ENCODE results near the gene FAM114A1. TPM values are rescaled to one million over a fixed set of nuclear protein-coding genes. Genes with fewer than 3 reads are reported as not detected.

FAM114A1 gene
- total and polyA plus RNA-seq, 5 donors = 13.9 to 48.2 (median 34.9) TPM

- no peak for ATAC-seq
- DNase-seq = no peak
- Histone ChIP-seq H3K27ac (ENCODE audit: low read length) (no peak overlapping the region), H3K4me3 (ENCODE audit: low read length) (no peak overlapping the region), H3K27me3 (ENCODE audit: control insufficient read depth, insufficient read depth) (no peaks in the 10 kb centered on the region), H3K4me1 (ENCODE audit: control insufficient read depth, insufficient read depth, low read length) (peaks cover 7% of the 10 kb centered on the region), H3K9me3 (ENCODE audit: control insufficient read depth, low read length) (no peaks in the 10 kb centered on the region)
- intact Hi-C loops (cut with DNase I) = no loop called here
- WGBS = 67% methylated on average over 5 of the region's 5 CpGs
Measured at GRCh38 chr4:38873290-38873944, 5.8 kb downstream of the FAM114A1 start.

GRCh38 chr4:38876636-38877035 is 9.0 kb downstream of the FAM114A1 start:
- intact Hi-C loops (cut with DNase I) = no loop called here
- H3K27ac ChIP-seq (ENCODE audit: low read length) = no peak overlapping the region
- H3K4me1 ChIP-seq (ENCODE audit: control insufficient read depth, insufficient read depth, low read length) = no peaks in the 10 kb centered on the region
- DNase-seq (no peak), ATAC-seq (peak in 1 of 2 donors; percentile 52)
- H3K27me3 ChIP-seq (ENCODE audit: control insufficient read depth, insufficient read depth) = no peaks in the 10 kb centered on the region
- H3K9me3 ChIP-seq (ENCODE audit: control insufficient read depth, low read length) = no peaks in the 10 kb centered on the region
- 60% methylated on average over 2 of the region's 2 CpGs for WGBS
- H3K4me3 ChIP-seq (ENCODE audit: low read length) = no peak overlapping the region

GRCh38 chr4:38884254-38884653 is 16.6 kb downstream of the FAM114A1 start:
- DNase-seq = no peak
- Histone ChIP-seq H3K27ac (ENCODE audit: low read length) (no peak overlapping the region), H3K4me1 (ENCODE audit: control insufficient read depth, insufficient read depth, low read length) (no peaks in the 10 kb centered on the region), H3K9me3 (ENCODE audit: control insufficient read depth, low read length) (no peaks in the 10 kb centered on the region), H3K4me3 (ENCODE audit: low read length) (no peak overlapping the region), H3K27me3 (ENCODE audit: control insufficient read depth, insufficient read depth) (no peaks in the 10 kb centered on the region)
- 97% methylated on average over 4 of the region's 4 CpGs for WGBS
- intact Hi-C loops (cut with DNase I) = no loop called here
- no peak for ATAC-seq

- Histone ChIP-seq H3K27ac (ENCODE audit: low read length) (no peak overlapping the region), H3K4me1 (ENCODE audit: control insufficient read depth, insufficient read depth, low read length) (no peaks in the 10 kb centered on the region), H3K4me3 (ENCODE audit: low read length) (no peak overlapping the region), H3K9me3 (ENCODE audit: control insufficient read depth, low read length) (no peaks in the 10 kb centered on the region), H3K27me3 (ENCODE audit: control insufficient read depth, insufficient read depth) (no peaks in the 10 kb centered on the region)
- ATAC-seq (peak in 1 of 2 donors; percentile 48), DNase-seq (no peak)
- intact Hi-C loops (cut with DNase I) = no loop called here
- WGBS = 86% methylated on average over 1 of the region's 1 CpG
Measured at GRCh38 chr4:38889143-38889542, 21.5 kb downstream of the FAM114A1 start.

GRCh38 chr4:38891051-38891983 is 23.7 kb downstream of the FAM114A1 start:
- H3K4me3 ChIP-seq (ENCODE audit: low read length) = no peak overlapping the region
- 87% methylated on average over 10 of the region's 10 CpGs for WGBS
- intact Hi-C loops (cut with DNase I) = loop anchor here in 1 of 4 donors (10.0 kb wide), 1 partner anchor 243 kb away; no protein-coding TSS in a partner anchor
- no peaks in the 10 kb centered on the region for H3K9me3 ChIP-seq (ENCODE audit: control insufficient read depth, low read length)
- H3K27me3 ChIP-seq (ENCODE audit: control insufficient read depth, insufficient read depth) = no peaks in the 10 kb centered on the region
- DNase-seq (no peak), ATAC-seq (no peak)
- H3K4me1 ChIP-seq (ENCODE audit: control insufficient read depth, insufficient read depth, low read length) = no peaks in the 10 kb centered on the region
- no peak overlapping the region for H3K27ac ChIP-seq (ENCODE audit: low read length)

GRCh38 chr4:38894322-38894982 is 26.8 kb downstream of the FAM114A1 start:
- 89% methylated on average over 7 of the region's 7 CpGs for WGBS
- intact Hi-C loops (cut with DNase I) = loop anchor here in 1 of 4 donors (10.0 kb wide), 1 partner anchor 240 kb away; no protein-coding TSS in a partner anchor

GRCh38 chr4:38896940-38897339 is 29.3 kb downstream of the FAM114A1 start:
- ATAC-seq = no peak
- Histone ChIP-seq H3K4me1 (ENCODE audit: control insufficient read depth, insufficient read depth, low read length) (no peaks in the 10 kb centered on the region), H3K4me3 (ENCODE audit: low read length) (no peak overlapping the region), H3K9me3 (ENCODE audit: control insufficient read depth, low read length) (no peaks in the 10 kb centered on the region), H3K27ac (ENCODE audit: low read length) (no peak overlapping the region), H3K27me3 (ENCODE audit: control insufficient read depth, insufficient read depth) (no peaks in the 10 kb centered on the region)
- intact Hi-C loops (cut with DNase I) = loop anchor here in 1 of 4 donors (10.0 kb wide), 1 partner anchor 238 kb away; no protein-coding TSS in a partner anchor
- WGBS = 57% methylated on average over 1 of the region's 1 CpG
- no peak for DNase-seq

More at GRCh38 chr4:38894322-38894982, 26.8 kb downstream of the FAM114A1 start:
- ATAC-seq = no peak
- Histone ChIP-seq H3K4me3 (ENCODE audit: low read length) (no peak overlapping the region), H3K9me3 (ENCODE audit: control insufficient read depth, low read length) (no peaks in the 10 kb centered on the region), H3K4me1 (ENCODE audit: control insufficient read depth, insufficient read depth, low read length) (no peaks in the 10 kb centered on the region), H3K27me3 (ENCODE audit: control insufficient read depth, insufficient read depth) (no peaks in the 10 kb centered on the region), H3K27ac (ENCODE audit: low read length) (no peak overlapping the region)
- DNase-seq = no peak

DNA sequence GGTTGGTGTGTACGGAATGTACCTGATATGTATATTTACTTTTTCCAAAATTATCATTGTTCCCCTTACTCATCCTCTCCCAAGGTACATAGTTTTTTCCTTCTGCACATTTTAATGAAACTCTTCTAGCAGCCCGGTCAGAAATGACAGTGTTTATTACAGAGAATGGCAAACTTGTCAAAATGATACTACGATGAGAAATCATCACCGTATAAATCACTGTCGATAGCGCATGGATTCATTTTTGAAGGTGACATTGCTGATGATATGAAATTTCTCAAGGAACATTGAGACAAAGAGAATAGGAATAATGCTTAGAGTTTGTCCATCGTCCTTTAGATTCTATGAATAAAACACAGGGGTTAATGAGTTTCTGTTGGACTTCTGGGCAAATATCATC is 30.6 kb downstream of the FAM114A1 start:
- Histone ChIP-seq H3K4me3 (ENCODE audit: low read length) (no peak overlapping the region), H3K27me3 (ENCODE audit: control insufficient read depth, insufficient read depth) (no peaks in the 10 kb centered on the region), H3K9me3 (ENCODE audit: control insufficient read depth, low read length) (no peaks in the 10 kb centered on the region), H3K4me1 (ENCODE audit: control insufficient read depth, insufficient read depth, low read length) (no peaks in the 10 kb centered on the region), H3K27ac (ENCODE audit: low read length) (no peak overlapping the region)
- 96% methylated on average over 7 of the region's 7 CpGs for WGBS
- intact Hi-C loops (cut with DNase I) = loop anchor here in 1 of 4 donors (10.0 kb wide), 1 partner anchor 237 kb away; no protein-coding TSS in a partner anchor
- DNase-seq (no peak), ATAC-seq (no peak)

DNA sequence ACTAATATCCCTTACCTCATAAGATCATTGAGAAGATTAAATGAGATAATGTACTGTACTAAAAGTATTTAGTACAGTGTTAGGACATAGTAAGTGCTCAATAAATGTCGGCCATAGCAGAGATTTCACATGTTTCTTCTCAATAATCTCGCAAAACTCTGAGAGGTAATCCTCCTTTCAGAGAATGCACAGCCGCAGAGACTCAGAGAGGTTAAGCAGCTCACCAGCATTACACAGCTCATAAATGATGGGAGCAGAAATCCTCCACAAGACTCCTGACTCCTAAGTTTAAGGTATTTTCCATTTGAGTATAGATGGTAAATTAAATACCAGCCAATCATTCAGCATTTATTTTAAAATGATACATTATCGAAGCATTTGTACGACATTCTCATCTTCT is 34.6 kb downstream of the FAM114A1 start:
- no peaks in the 10 kb centered on the region for H3K4me1 ChIP-seq (ENCODE audit: control insufficient read depth, insufficient read depth, low read length)
- intact Hi-C loops (cut with DNase I) = loop anchor here in 2 of 4 donors (5.0 kb wide), 1 partner anchor 230 kb away; no protein-coding TSS in a partner anchor
- H3K9me3 ChIP-seq (ENCODE audit: control insufficient read depth, low read length) = no peaks in the 10 kb centered on the region
- ATAC-seq = no peak
- no peak overlapping the region for H3K27ac ChIP-seq (ENCODE audit: low read length)
- no peak overlapping the region for H3K4me3 ChIP-seq (ENCODE audit: low read length)
- no peak for DNase-seq
- no peaks in the 10 kb centered on the region for H3K27me3 ChIP-seq (ENCODE audit: control insufficient read depth, insufficient read depth)
- 91% methylated on average over 5 of the region's 5 CpGs for WGBS

DNA sequence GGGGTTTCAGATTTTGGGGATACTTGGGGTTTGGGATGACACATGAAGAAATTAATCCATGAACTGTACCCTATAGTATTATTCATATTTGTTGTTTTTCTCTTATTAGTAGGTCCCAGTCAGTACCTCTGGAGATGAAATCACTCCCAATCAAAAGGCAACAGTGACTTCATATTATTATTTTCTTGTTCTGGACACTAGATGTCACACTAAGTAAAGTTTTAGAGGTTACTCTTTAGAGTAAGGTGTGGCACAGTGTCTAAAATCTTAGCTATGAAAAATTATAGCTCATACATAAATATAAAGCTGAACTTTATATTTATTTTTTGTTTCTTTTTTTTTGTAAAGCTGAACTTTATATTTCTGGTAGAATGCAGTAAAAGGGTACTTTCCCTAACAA is 35.1 kb downstream of the FAM114A1 start:
- H3K27me3 ChIP-seq (ENCODE audit: control insufficient read depth, insufficient read depth) = no peaks in the 10 kb centered on the region
- H3K4me1 ChIP-seq (ENCODE audit: control insufficient read depth, insufficient read depth, low read length) = no peaks in the 10 kb centered on the region
- no peak overlapping the region for H3K4me3 ChIP-seq (ENCODE audit: low read length)
- H3K27ac ChIP-seq (ENCODE audit: low read length) = no peak overlapping the region
- intact Hi-C loops (cut with DNase I) = loop anchor here in 2 of 4 donors (5.0 kb wide), 1 partner anchor 230 kb away; no protein-coding TSS in a partner anchor
- DNase-seq (no peak), ATAC-seq (peak; percentile 32 to 34)
- H3K9me3 ChIP-seq (ENCODE audit: control insufficient read depth, low read length) = no peaks in the 10 kb centered on the region
